GM12878 (cell line): Measurements from ENCODE around the gene PPIL6. TPM values are rescaled to one million over a fixed set of nuclear protein-coding genes. Genes with fewer than 3 reads are reported as not detected.

ENCODE experiments used
- ATAC-seq: fragments of 200-7000 bp; cut with Tn5 transposase; 3 replicates; pipeline ENCODE4 v1.9.1; 2020; ENCODE audit warnings: mild to moderate bottlenecking, moderate library complexity
- BruUV-seq: library from RNA; stranded (reverse); fragments of 400-500 nt; replicated peaks from 2 replicates; lab custom pipeline; 2021; lab: Mats Ljungman, UMichigan
- CTCF ChIA-PET: fragments of 300-600 bp; sonication (Branson Sonifier 250); formaldehyde crosslinking; extraction: SDS; loops from one replicate; lab custom pipeline; 2021; ENCODE audit warnings: inconsistent platforms; lab: Yijun Ruan, JAX
- POLR2A ChIA-PET: fragments of 350-600 bp; formaldehyde crosslinking; extraction: SDS; loops from one replicate; lab custom pipeline; 2021; ENCODE audit warnings: inconsistent platforms; lab: Charles Lee
- RAD21 ChIA-PET: fragments of 300-600 bp; sonication (Branson Sonifier 250); formaldehyde crosslinking; loops from one replicate; lab custom pipeline; 2023; ENCODE audit warnings: antibody characterized with exemption; ENCODE audit not compliant: unreplicated experiment; lab: Charles Lee
- SMC1A ChIA-PET: fragments of 300-600 bp; sonication (Branson Sonifier 250); formaldehyde crosslinking; loops from one replicate; lab custom pipeline; 2023; ENCODE audit not compliant: unreplicated experiment, uncharacterized antibody; lab: Charles Lee
- DNase-seq: peaks from one replicate; pipeline ENCODE4 v3.0.0-alpha.2; 2011; ENCODE audit warnings: low read depth, low spot score
- FAIRE-seq: peaks from 3 replicates; lab custom pipeline; 2011; peaks lifted over from hg19 to GRCh38; lab: Jason Lieb, UNC
- H2AFZ ChIP-seq: 2 replicates; pipeline ENCODE4 v1.6.0; 2011; ENCODE audit warnings: low read depth, low read length, control low read depth; ENCODE audit not compliant: control insufficient read depth
- H3K27ac ChIP-seq: 2 replicates; pipeline ENCODE4 v1.5.1; 2011; ENCODE audit warnings: control low read depth; ENCODE audit not compliant: control insufficient read depth, insufficient read depth
- H3K27me3 ChIP-seq, 2 experiments: replicated peaks in 1 of 2; 2 replicates each; pipeline versions ENCODE4 v1.6.0 to v1.6.1; 2011; ENCODE audit warnings: low read length in 1 of 2; ENCODE audit not compliant: control insufficient read depth in 2 of 2, insufficient read depth in 2 of 2
- H3K36me3 ChIP-seq, 2 experiments: 2 replicates each; pipeline ENCODE4 v1.5.1; 2011; ENCODE audit warnings: low read length in 1 of 2; ENCODE audit not compliant: control insufficient read depth in 2 of 2, insufficient read depth in 2 of 2
- H3K4me1 ChIP-seq: 2 replicates; pipeline ENCODE4 v1.6.1; 2011; ENCODE audit warnings: mild to moderate bottlenecking, low read length, moderate library complexity, mixed read lengths; ENCODE audit not compliant: control insufficient read depth, insufficient read depth
- H3K4me2 ChIP-seq: 2 replicates; pipeline ENCODE4 v1.6.0; 2011; ENCODE audit warnings: control low read depth; ENCODE audit not compliant: control insufficient read depth, insufficient read depth
- H3K4me3 ChIP-seq: fragments of 200-600 bp; sonication (generic); 2 replicates; pipeline ENCODE4 v1.5.1; 2016
- H3K79me2 ChIP-seq: 2 replicates; pipeline ENCODE4 v1.6.0; 2011; ENCODE audit warnings: low read length; ENCODE audit not compliant: control insufficient read depth, insufficient read depth
- H3K9ac ChIP-seq: 2 replicates; pipeline ENCODE4 v1.8.0; 2011; ENCODE audit warnings: low read length, control low read depth, mixed read lengths; ENCODE audit not compliant: control insufficient read depth, insufficient read depth
- H3K9me3 ChIP-seq: replicated peaks from 3 replicates; pipeline ENCODE4 v1.5.1; 2011; ENCODE audit warnings: mild to moderate bottlenecking, low read length; ENCODE audit not compliant: control insufficient read depth, insufficient read depth
- H4K20me1 ChIP-seq: 2 replicates; pipeline ENCODE4 v1.6.0; 2011; ENCODE audit not compliant: control insufficient read depth, insufficient read depth
- CHD1 ChIP-seq: IDR thresholded peaks from 2 replicates; pipeline ENCODE4 v1.6.1; 2012; ENCODE audit warnings: low read depth, low read length, improper control_type of control experiment
- EGR1 ChIP-seq, 2 experiments: IDR thresholded peaks; 1 replicate in 1 of 2; 2 replicates in 1 of 2; pipeline ENCODE4 v1.6.1; 2011 to 2012; ENCODE audit warnings: low read depth in 2 of 2, low read length in 2 of 2, borderline replicate concordance in 1 of 2, mild to moderate bottlenecking in 1 of 2, moderate library complexity in 1 of 2
- FOXM1 ChIP-seq: IDR thresholded peaks from 2 replicates; pipeline ENCODE4 v1.6.1; 2012; ENCODE audit warnings: low read depth, mild to moderate bottlenecking, inconsistent platforms, low read length, moderate library complexity
- GABPA ChIP-seq: IDR thresholded peaks from 2 replicates; pipeline ENCODE4 v1.6.1; 2014; ENCODE audit warnings: antibody characterized with exemption, low read depth, mild to moderate bottlenecking, inconsistent platforms
- HCFC1 ChIP-seq: fragments of 150-350 bp; IDR thresholded peaks from 2 replicates; pipeline ENCODE4 v1.6.1; 2014; ENCODE audit warnings: low read length
- NRF1 ChIP-seq: conservative IDR thresholded peaks from 2 replicates; pipeline ENCODE4 v1.6.1; 2011; ENCODE audit warnings: mild to moderate bottlenecking, low read depth, low read length, improper control_type of control experiment
- RAD51 ChIP-seq: fragments of 450-650 bp; IDR thresholded peaks from 2 replicates; pipeline ENCODE4 v1.6.1; 2016; ENCODE audit warnings: moderate library complexity, mild to moderate bottlenecking, inconsistent platforms
- RBBP5 ChIP-seq: fragments of 200-600 bp; sonication (generic); conservative IDR thresholded peaks from 2 replicates; pipeline ENCODE4 v1.6.1; 2016
- SIX5 ChIP-seq: IDR thresholded peaks from 2 replicates; pipeline ENCODE4 v1.6.1; 2011; ENCODE audit warnings: mild to moderate bottlenecking, low read depth, low read length, moderate library complexity; ENCODE audit not compliant: severe bottlenecking
- SUPT20H ChIP-seq: IDR thresholded peaks from 2 replicates; pipeline ENCODE4 v1.6.1; 2011; ENCODE audit warnings: low read depth, mild to moderate bottlenecking, low read length, moderate library complexity, borderline replicate concordance; ENCODE audit not compliant: control insufficient read depth
- WGBS: methylation state at CpG from one replicate; pipeline ENCODE4 v1.1.6; 2016; ENCODE audit warnings: low lambda C conversion rate; ENCODE audit not compliant: insufficient replicate concordance, insufficient coverage; ENCODE audit errors: missing lambda C conversion rate; 5-methylcytosine and 5-hydroxymethylcytosine counted together
- in situ Hi-C: fragments of 300-500 bp; cut with MboI; formaldehyde crosslinking; loops from 9 replicates; pipeline ENCODE4 v1.14.3; 2018; ENCODE audit warnings: mixed read lengths
- intact Hi-C: fragments of 100-400 bp; cut with micrococcal nuclease; formaldehyde crosslinking; loops from one replicate; pipeline ENCODE4 v1.14.2; 2022; ENCODE audit not compliant: unreplicated experiment
- polyA plus RNA-seq, 11 experiments: library from polyadenylated mRNA; depleted of rRNA in 4 of 11; unstranded in 6 of 11; stranded (reverse) in 5 of 11; fragments of >200 nt; fragmentation: Nextera tagmentation in 4 of 11; fragmentation: Illumina TruSeq in 1 of 11; extraction: Ambion mirVana in 4 of 11; extraction: Trizol in 1 of 11; gene quantifications; 1 replicate in 1 of 11; 2 replicates in 10 of 11; pipeline versions ENCODE4 v1.2.1 to v1.2.3, GENCODE V29; 2011 to 2016; ENCODE audit warnings: inconsistent platforms in 2 of 11, missing spikeins in 2 of 11, low read depth in 1 of 11
- total RNA-seq, 4 experiments: library from RNA; depleted of rRNA in 3 of 4; stranded (reverse); fragments of >200 nt in 3 of 4; fragmentation: Illumina TruSeq in 1 of 4; extraction: Trizol in 1 of 4; gene quantifications; 2 replicates each; pipeline versions ENCODE4 v1.2.1 to v1.2.3, GENCODE V29; 2013 to 2021
- TF ChIP-seq, protein P1 (sequence below): IDR thresholded peaks from 2 replicates; pipeline ENCODE4 v1.6.1; 2011; ENCODE audit warnings: borderline replicate concordance, low read depth, mild to moderate bottlenecking, moderate library complexity, mixed read lengths, low read length; ENCODE audit not compliant: insufficient read depth; ENCODE audit errors: extremely low read length
- TF ChIP-seq, protein P2 (sequence below): fragments of 450-650 bp; IDR thresholded peaks from 2 replicates; pipeline ENCODE4 v1.6.1; 2016; ENCODE audit warnings: mild to moderate bottlenecking
- TF ChIP-seq, protein P3 (sequence below): fragments of 450-650 bp; formaldehyde crosslinking; IDR thresholded peaks from 2 replicates; pipeline ENCODE4 v1.5.0; 2022; ENCODE audit warnings: mild to moderate bottlenecking, missing genetic modification characterization

The PPIL6 gene
- total and polyA plus RNA-seq, 10 of the 15 experiments (the other 5 are each of a cell fraction or from before 2014, with no cell fraction given), result 0.01 to 0.26 (median 0.12) TPM; not detected in 5

DNA sequence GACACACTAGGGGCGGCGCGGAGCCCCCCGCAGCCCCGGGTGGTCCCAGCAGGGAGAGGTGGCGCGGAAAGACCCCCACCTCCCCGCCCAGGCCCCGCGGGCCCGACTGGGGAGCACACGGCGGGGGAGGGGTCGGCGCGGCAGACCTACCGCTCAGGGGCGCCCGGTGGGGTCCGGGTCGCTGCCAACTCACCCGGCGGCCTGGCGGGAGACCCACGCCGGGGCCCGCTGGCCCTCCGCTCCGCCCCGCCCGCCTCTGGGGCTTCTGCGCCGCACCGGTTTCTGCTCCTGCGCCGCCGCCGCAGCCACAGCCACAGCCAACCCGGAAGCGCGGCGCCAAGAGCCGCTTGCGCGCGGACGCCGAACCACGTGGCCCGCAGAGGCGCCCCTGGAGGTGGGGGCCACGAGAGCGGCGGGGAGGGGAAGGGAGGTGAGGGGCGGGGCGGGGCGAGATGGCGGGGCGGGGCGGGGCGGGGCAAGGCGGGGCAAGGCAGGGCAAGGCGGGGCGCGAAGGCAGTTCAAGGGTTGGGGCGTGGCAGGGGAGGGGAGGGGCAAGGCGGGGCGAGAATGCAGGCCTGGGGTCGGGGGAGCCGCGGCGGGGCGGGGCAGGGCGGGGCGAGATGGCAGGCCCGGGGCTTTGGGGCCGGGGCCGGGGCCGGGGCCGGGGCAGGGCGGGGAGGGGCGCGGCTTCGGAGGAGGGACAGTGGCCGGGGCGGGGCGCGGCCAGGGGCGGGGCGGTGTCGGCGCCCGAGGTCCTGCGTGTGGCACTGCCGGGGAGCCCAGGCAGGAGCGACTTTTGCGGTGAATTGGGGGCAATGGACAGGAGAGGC lies 42.7 kb upstream of the PPIL6 start, which contains the start of gene ZBTB24 (continued):
- TF ChIP-seq NRF1, result peak; percentile 34; the same call in 1 of the 2 replicates
- TF ChIP-seq, protein P1, sequence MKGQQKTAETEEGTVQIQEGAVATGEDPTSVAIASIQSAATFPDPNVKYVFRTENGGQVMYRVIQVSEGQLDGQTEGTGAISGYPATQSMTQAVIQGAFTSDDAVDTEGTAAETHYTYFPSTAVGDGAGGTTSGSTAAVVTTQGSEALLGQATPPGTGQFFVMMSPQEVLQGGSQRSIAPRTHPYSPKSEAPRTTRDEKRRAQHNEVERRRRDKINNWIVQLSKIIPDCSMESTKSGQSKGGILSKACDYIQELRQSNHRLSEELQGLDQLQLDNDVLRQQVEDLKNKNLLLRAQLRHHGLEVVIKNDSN, result peak; percentile 89
- no peak for TF ChIP-seq SUPT20H
- TF ChIP-seq FOXM1, result no peak
- TF ChIP-seq, all 136 proteins: peak for 30

DNA sequence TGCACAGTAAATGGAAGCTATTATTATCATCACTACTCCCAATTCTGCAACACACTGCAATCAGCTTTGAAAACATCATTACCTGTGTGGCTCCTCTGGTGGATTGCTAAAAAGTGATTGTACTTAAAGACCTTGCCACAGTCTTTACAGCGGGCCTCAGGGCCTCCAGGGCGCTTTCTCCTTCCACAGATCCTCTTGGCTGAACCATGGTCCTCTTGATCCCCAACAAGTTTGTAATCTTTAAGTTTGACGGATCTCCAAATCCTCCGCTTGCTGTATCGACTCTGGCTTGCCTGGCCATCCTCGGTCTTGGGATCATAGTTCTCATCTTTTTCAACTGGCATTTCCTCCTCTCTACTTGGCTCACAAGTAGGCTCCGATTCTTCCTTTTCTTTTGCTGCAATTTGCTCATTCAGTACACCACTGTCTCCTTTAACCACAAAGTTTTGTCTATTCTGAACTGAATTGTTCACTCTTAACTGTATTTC lies 40.6 kb upstream of the PPIL6 start:
- ATAC-seq (no peak), DNase-seq (no peak), FAIRE-seq (no peak)
- WGBS, result 98% methylated on average over 7 of the region's 7 CpGs
- Histone ChIP-seq H3K27ac (no peak overlapping the region), H3K27me3 (no peaks in the 10 kb centered on the region), H2AFZ (no peak overlapping the region), H3K36me3 (peaks cover 0 to 18% of the 10 kb centered on the region in 2 experiments; a peak in 2 of 4 replicates), H3K9me3 (no peaks in the 10 kb centered on the region), H4K20me1 (no peaks in the 10 kb centered on the region), H3K79me2 (peaks cover 63% of the 10 kb centered on the region), H3K4me2 (peak overlapping the region; percentile 93), H3K4me1 (no peaks in the 10 kb centered on the region; the same call in 1 of the 2 replicates), H3K4me3 (peak overlapping the region; percentile 86), H3K9ac (peak overlapping the region; percentile 23; the same call in 1 of the 2 replicates)
- intact Hi-C loops (loop anchor here (2.0 kb wide), 1 partner anchor 98 kb away; the partner anchor contains the start of gene CD164), in situ Hi-C loops (no loop called here)
- ChIA-PET CTCF (interaction anchor here (0.7 to 4.5 kb wide), 9 partner anchors 8 to 97 kb away, joined by 3 to 35 read pairs (median 10); partner anchors contain the start of genes CD164, MICAL1, PPIL6 and SMPD2), RAD21 (interaction anchor here (1.0 to 5.5 kb wide), 5 partner anchors 16 to 293 kb away, joined by 3 to 97 read pairs (median 23); partner anchors contain the start of genes CD164, MICAL1, PPIL6 and SMPD2), POLR2A (interaction anchor here (1.1 to 9.3 kb wide), 4 partner anchors 21 to 105 kb away, joined by 3 to 132 read pairs (median 6); partner anchors contain the start of genes MICAL1 and SMPD2), SMC1A (interaction anchor here (0.5 to 9.4 kb wide), 8 partner anchors 9 to 96 kb away, joined by 3 to 148 read pairs (median 9); partner anchors contain the start of genes MICAL1, PPIL6 and SMPD2)
- BruUV-seq, result TSS peak; percentile 68
- TF ChIP-seq, protein P2, sequence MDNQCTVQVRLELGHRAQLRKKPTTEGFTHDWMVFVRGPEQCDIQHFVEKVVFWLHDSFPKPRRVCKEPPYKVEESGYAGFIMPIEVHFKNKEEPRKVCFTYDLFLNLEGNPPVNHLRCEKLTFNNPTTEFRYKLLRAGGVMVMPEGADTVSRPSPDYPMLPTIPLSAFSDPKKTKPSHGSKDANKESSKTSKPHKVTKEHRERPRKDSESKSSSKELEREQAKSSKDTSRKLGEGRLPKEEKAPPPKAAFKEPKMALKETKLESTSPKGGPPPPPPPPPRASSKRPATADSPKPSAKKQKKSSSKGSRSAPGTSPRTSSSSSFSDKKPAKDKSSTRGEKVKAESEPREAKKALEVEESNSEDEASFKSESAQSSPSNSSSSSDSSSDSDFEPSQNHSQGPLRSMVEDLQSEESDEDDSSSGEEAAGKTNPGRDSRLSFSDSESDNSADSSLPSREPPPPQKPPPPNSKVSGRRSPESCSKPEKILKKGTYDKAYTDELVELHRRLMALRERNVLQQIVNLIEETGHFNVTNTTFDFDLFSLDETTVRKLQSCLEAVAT, result peak; percentile 93
- TF ChIP-seq CHD1 (no peak), RAD51 (no peak), EGR1 (IDR thresholded peaks at IDR 0.05; ENCODE audit: borderline replicate concordance in 1 of 2, low read depth in 2 of 2, low read length in 2 of 2) (no peak), GABPA (no peak), HCFC1 (no peak), SIX5 (no peak), RBBP5 (no peak)
- TF ChIP-seq, protein P3, sequence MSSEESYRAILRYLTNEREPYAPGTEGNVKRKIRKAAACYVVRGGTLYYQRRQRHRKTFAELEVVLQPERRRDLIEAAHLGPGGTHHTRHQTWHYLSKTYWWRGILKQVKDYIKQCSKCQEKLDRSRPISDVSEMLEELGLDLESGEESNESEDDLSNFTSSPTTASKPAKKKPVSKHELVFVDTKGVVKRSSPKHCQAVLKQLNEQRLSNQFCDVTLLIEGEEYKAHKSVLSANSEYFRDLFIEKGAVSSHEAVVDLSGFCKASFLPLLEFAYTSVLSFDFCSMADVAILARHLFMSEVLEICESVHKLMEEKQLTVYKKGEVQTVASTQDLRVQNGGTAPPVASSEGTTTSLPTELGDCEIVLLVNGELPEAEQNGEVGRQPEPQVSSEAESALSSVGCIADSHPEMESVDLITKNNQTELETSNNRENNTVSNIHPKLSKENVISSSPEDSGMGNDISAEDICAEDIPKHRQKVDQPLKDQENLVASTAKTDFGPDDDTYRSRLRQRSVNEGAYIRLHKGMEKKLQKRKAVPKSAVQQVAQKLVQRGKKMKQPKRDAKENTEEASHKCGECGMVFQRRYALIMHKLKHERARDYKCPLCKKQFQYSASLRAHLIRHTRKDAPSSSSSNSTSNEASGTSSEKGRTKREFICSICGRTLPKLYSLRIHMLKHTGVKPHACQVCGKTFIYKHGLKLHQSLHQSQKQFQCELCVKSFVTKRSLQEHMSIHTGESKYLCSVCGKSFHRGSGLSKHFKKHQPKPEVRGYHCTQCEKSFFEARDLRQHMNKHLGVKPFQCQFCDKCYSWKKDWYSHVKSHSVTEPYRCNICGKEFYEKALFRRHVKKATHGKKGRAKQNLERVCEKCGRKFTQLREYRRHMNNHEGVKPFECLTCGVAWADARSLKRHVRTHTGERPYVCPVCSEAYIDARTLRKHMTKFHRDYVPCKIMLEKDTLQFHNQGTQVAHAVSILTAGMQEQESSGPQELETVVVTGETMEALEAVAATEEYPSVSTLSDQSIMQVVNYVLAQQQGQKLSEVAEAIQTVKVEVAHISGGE (CRISPR knock-in tag), result no peak
